GF-D8 (cell line): Measurements from ENCODE around the gene HOXA10.
A peak's percentile ranks its signal among the peaks of the same experiment; 100 is the strongest.

Experiments used
- DNase-seq: peaks from one replicate; lab custom pipeline; 2025; lab: John Stamatoyannopoulos, UW

HOXA10 gene

DNA sequence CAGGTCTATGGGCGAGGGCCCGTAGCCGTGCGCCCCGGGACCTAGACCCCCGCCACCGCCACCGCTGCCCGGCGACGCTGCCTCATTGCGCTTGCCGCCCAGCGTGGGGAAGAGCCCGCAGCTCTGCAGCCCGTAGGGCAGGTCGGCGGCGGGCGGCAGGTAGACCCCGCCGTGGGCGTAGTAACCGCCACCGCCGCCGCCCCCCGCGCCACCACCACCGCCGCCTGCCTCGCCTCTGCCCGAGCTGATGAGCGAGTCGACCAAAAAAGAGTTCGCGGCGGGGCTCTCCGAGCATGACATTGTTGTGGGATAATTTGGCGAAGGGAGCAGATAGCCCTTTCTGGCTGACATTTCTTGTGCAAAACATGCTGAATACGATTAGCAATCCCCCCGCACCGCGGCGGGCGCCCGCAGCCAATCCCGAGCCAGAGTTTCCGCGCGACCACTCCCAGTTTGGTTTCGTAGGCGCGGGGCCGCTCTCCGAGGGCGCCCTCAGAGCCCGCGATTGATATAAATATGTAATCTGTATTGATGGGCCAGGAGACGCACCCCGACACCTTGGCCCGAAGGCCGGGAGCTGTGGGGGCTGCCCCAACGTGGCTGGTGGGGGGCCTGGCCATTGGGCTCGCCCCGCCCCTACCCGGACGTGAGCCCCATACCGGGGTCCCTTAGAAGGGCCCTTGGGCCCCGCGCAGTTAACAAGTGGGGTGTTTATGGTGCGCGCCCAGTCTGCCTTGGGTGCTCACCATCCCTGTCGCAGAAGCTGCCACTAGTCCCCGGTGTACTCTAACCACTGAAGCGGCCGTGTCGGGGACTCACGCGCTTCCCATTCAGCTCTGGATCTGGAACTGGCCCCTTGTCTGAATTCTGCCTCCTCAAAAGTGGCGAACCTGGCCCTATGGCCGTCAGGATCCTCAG is at the start of gene HOXA10:
TSS of gene HOXA10 (minus strand) at position 365 of the 918 bp plus-strand sequence. CDS start at position 351, 14 bp downstream.
- DNase-seq, result peak; percentile 77

DNA sequence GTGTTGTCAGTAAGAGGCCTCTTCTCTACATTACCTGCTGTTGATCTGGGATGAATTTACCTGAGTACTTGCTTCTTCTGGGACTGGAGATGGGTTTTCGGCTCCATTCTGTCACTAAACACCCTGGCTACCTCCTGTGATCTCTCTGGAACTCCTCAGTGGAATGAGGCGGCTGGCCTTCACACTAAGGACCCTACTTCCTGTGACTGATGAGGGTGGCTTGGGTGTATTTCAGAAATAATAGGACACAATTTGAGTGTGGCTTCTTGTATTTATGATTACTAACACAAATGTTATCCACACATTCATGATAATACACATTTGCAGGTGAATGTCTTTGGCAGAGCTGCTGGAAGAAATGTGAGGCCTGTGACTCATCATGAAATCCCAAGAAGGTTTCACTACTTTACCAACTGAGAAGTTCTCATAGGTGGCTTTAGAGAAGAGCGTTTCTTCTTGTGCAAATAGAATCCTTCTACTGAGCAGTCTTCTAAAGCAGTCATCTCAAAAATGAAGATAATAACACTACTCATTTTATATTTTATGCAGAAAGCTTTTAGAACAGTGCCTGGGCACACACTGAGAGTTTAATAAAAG is 47.2 kb upstream of the HOXA10 start:
- DNase-seq, result no peak

DNA sequence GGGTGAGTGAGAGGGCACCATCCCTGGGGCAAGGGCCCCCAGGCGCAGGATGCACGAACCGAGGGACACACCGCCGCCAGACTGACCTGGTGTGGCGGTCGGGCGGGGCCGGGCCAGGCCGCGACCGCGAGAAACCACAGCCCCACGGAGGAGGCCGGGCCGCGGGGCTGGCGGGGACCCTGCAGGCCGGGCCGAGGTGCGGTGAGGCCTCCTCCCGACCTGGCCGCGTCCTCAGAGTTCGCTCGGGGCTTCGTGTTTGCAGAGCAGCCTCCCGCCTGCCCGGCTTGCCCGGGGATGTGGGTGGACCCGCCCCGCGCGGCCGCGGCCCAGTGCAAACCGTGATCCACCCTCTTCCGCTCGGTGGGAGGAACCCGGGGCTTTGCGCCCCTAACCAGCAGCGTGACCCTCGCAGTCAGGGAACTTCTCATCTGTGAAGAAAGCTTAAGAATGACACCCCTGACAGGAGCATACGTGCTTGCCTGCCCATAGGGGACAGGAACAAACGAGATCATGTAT is 46.4 kb upstream of the HOXA10 start:
- DNase-seq, result no peak

DNA sequence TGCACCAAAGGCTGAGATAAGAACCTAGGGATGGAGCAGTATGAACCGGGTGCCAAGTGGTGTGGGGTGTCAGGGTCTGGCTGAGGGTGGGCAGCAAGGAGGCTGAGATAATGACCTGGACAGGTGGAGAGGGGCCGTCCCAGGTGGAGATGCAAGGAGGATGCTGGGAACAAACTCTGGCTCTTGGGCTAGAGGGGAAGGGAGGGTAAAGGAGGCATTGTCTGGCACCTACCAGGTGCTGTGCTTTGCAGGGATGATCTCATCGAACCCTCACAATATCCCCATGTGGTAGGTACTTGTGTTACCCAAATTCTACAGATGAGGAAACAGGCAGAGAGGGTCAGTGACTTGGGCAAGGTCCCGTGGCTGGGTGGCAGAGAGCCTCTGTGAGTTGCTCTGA is 45.7 kb upstream of the HOXA10 start:
- no peak for DNase-seq

DNA sequence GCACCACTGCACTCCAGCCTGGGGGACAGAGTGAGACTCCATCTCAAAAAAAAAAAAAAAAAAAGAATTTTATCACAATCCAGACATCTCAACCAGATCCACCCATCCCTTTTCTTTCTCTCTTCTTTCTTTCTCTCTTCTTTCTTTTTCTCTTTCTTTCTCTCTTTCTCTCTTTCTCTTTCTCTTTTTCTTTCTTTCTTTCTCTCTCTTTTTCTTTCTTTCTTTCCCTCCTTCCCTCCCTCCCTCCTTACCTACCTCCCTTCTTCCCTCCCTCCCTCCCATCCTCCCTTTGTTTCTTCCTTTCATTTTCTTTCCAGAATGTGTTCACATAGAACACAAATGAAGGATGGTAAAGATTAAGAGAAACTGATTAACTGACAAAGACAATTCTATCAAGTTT is 43.8 kb upstream of the HOXA10 start:
- DNase-seq, result no peak

DNA sequence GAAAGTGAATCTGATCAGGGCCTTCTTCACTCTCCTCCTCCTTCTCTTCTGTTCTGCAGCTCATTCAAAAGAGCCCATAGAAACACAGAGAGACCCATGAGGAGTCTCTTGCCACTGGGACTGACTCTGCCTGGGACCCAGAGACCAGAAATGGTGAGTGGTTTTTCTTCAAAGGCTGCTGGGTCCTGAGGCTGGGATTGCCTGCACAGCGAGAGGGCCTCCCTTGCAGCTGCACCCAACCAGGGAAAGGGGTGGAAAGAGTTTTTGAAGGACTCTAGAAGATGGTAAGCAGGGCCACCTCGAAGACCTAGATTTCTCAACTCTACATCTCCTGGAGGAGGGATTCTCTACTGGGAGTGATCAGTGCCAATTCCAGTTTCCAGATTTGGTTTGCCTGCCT is 41.2 kb upstream of the HOXA10 start:
- no peak for DNase-seq

DNA sequence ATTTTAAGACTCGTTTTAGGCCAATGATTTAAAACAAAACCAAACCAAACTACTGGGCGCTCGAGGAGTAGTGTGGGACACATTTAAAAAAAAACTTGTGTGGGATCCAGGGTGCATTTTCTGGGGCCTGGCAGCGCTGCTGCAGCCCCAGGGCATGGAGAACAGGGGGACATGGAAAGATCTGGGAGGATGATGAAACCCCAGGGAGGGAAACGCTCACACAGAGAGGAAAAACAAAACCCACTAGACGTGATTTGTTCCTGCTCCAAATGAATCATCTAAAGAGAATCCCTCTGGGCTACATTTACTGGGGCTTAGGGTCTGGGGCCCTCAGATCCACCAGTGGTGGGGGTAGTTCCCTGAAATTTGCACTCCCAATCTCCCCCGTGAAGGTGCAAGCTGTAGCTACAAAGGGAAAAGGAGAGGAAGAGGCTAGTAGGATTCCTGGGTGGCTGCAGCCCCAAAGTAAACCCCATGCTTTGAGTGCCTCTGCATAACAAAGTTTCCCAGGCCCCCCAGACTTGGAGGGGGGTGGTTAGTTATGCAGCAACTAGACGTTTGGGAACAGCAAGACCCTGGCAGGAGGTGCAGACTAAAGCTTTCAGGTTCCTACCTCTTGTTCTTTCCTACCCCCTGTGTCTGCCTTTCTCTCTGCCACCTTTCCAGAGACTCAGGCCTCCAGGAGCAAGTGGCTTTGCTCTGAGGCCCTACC is 40.3 kb upstream of the HOXA10 start:
- no peak for DNase-seq

DNA sequence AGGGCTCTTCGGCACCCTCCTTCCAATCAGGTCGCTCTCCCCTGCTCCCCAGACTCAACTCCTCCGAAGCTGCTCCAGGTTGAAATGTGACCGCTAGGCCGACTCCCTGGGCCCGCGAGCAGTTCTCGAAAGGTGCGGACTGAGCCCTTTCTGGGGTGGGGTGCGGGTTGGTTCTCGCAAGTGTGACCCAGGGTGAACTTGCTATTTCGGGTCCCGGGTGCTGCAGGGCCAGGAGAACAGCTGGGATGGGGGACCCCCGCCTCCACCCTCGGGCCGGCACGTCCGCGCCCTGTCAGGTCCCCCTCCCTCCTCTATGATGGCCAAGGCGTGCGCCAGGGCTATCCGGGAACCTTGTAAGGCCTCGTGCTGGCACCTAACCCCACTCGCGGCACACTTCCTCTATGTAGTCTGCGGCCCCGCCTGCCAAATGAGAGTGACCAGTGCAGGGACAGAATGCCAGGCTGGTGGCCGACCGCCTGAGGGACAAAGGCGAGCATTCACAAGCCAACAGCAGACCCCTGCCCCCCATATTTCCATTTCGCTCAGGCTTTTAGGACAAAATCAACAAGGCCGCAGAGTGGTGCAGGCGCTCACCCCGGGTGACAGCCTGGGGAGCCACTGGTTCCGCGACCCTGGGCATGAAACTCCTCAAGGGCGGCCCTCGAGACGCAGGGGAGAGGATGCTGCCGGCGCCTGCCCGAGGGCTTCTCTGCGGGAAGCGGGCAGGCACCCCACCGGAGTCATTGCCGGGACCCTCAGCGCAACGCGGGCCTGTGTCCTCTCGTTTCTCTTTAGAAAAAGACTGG is 39.5 kb upstream of the HOXA10 start:
- DNase-seq, result no peak

DNA sequence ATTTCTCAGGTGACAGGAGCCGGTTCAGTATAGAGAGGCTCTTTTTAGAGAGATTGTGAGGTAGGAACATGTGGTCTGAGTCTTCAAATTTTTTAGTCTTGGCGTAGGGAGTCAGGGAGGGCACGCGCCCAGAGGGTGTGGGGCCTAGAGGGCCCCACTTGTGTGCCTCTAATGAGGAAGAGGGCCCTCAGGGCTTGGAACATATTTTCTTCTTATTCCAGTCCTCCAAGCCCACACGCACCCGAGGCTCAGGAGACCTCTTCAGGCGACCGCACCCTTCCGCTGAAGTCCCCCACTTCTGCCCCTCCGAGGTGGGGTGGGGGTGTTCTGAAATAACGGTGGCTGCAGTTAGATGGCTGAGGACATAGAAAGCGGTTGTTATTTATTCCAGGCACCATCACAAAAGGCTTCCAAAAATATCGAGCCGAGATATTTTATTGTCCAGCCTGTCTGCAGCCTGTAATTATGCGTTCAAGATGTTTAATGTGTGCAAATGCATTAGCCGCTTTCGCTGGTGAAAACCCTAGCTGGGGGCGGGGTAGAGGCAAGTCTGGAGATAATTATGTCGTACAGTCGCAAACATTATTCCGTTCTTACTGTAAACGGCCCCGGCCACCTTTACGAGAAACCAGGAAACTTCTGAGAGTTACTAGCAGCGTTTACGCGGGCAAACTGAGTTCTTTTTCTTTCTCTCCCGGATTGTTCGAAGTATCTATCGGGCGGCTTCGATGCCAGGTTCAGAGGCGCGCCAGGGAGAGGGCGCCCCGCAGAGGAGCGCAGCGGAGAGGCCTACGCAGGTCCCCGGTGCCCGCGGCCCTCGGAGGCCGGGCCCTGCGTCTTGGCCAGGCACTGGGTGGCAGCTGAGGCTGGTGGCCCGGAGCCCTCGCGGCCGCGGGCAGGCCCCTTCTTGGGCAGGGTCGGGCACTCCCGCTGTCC is 38.6 kb upstream of the HOXA10 start:
- DNase-seq, result no peak

DNA sequence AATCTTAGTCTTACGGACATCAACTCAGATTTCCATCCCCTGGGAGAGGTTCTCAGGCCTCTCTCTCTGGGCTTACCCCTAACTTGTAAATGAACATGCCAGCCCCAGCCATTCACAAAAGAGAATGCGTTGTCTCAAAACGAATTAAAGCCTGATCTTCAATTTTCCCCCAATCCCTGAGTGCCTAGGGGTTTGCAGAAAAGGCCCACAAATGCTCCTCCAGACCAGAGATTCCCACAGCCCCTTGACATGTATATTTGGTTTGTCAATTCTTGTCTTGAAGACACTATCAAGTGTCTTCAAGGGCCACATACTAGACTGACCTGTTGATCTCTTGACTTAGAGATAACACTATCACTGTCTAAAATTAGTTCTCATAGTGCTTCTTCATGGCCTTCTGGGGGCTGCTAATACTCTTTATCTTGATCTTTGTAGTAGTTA is 37.7 kb upstream of the HOXA10 start:
- DNase-seq, result no peak

DNA sequence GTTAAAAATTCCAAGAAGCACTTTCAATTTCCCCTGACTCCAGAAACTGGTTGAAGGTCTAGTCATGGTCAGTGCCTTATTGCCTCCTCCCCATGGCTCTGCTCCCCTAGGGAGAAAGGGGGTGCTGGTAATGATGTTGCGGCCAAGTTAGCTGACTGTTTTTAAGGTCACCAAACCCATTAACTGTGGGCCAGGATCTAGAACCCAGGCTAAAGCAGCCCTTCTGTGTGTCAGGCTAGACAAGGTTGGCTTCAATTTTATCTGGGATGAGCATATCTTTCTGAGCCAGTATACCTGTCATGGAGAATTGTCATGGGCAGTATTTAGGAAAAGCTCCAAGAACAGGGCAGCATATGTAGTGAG is 36.9 kb upstream of the HOXA10 start:
- no peak for DNase-seq

DNA sequence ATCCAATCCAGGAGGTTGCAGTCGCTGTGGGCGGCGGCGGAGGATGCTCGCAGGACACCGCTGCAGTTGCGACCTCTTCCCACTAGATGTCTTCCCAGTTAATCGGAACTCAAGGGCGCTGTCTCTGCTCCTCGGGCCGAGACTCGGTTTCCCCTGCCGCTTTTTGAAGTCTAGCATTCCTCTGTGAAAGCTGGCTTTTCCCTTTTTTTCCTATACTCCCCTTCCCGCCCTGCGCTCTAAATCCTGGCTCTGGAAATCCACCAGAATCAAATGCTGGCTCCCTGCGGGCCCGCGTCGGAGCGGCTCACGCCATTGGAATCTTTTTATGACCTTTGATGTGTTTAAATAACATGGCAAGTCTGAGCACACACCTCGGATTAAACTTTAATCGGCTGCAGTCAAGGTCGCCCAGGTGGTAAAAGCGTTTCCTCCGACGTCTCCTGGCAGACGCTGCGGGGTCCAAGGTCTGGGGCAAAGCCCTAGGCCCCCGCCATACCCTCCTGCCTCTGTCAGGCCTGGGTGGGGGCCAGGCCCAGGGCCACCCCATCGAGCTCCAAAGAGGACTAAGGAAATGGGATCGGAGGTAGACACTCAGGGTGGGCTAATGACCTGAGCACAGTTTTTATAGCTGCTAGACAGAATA is 36.4 kb upstream of the HOXA10 start:
- DNase-seq, result no peak

DNA sequence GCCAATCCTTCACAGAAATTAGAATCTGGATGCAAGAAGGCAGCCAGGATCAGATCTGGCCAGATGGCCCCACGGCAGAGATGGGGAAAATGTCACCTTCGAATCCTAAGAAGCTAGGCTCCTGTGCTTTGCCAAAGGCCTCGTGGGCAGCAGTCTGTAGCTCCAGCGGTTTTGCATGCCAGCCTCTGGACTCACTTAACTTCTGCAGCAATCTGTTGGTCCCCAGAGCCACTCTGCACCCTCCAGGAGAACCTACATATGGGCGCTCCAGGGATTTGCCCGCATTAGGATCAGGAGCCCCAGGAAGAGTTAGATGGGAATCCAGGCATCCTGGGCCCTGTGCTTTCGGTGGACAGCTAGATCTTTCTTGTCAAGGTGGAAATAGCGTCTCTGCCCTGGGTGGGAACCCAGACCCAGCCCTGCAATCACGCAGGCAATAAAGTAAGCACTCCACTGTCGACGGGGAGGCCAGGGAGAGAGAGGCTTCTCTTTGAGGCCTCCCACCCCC is 35.9 kb upstream of the HOXA10 start:
- DNase-seq, result no peak

DNA sequence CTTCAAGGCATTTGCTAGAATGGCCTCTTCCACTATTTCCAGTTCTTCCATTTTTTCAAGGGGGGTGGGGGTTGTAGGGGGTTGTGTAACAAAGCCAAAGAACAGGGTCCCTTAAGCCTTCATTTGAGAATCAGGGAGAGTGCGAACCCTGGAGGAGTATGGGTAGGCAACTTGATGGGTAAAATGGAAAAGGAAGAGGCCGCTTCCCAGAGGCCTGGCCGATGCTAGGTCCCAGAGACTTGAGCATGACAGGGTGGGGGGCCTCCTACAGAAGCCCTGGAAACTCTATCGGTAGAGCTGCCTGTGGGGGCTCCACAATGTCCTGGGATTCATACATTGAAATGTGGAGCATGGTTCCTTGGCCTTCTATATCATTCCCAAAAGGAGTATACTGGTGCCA is 34.9 kb upstream of the HOXA10 start:
- no peak for DNase-seq

DNA sequence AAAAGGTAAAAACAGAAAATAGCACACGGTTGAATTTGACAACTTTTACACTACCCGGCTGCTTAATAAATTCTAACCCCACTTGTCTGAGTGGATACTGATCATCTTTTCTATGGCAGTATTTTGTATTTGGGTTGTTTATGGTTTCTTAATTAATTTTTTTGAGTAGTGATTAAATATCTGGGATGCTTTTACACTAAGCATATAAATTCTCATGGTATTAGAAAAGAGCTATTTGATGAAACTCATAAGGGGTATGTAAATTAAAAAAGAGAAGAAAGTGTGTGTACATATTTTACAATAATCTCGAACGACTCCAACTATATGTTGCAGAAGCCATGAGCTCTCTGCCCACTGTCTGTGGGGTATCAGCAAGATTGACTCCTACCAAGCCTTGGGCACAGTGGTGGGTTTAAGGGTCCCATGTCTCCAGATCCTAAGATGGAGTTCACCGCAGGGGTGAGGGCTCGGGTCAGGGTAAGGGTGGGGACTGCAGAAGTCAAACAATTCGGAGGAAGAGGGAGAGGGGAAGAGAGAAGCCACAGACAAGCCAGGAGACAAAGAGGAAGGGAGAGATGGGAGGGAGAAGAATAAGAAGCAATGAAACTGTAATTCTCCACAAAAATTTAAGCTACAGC is 33.3 kb upstream of the HOXA10 start:
- no peak for DNase-seq

DNA sequence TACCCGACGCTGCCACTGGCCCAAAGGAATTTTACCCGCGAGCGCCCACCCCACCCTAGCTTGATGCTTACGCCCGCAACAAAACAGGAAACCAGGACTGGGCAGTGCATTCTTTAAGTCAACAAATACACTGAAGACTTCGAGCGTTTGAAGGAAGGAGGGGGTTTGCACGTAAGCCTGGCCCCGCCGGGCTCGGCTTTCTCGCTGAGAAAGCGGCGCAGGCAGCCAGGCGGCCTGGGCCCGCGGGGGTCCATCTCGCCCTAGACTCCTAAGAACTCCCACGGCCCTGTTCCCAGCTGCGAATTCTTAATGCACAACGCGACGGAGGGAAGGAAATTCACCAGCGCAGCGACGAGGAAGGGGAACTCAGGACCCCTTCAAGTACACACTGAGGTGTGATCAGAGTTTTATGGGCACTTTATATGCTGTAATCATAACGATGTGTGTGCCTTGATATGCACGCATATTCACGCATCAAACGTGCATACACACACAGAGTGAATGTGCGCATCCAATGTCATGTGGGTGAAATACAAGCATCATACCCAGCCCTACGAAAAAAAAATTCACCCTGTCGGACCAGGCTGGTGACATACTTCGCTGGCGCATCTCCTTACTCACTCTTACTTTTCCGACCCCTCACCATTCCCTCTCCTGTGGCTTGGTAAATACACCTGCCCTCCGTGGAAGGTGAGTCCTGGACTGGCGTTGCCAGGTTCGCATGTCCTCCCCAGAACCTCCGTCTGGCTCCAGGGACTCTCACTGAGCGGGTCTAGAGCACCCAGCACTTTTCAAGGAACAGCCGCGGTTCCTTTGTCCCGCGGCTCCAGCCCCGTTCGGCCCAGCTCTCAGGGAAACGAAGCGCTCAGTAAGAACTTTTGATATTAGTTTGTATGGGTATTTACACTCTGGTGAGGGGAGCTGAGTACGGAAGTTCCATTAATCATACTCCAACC is 31.5 kb upstream of the HOXA10 start:
- no peak for DNase-seq

DNA sequence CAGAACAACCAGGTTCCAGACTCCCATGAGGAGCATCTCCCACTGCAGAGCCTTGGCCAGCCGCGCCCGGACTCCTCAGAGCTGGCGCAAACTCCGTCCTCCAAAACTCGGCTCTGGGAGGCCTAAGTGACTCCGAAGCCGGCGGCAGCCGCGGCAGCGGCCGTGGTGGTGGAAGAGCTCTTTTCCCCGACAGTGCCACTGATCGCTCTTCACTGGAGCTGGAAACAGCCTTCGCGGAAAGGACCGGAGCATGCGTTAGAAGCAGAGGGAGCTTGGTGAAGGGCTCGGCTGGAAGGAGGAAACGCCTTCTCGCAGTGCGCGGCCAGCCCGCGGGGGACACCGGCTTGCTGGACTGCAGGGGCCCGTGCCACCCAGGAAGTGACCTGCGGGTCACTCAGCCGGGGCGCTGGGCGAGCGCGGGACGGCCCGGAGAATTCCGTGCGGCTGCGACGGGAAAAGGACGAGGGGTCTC is 30.8 kb upstream of the HOXA10 start:
- DNase-seq, result no peak

DNA sequence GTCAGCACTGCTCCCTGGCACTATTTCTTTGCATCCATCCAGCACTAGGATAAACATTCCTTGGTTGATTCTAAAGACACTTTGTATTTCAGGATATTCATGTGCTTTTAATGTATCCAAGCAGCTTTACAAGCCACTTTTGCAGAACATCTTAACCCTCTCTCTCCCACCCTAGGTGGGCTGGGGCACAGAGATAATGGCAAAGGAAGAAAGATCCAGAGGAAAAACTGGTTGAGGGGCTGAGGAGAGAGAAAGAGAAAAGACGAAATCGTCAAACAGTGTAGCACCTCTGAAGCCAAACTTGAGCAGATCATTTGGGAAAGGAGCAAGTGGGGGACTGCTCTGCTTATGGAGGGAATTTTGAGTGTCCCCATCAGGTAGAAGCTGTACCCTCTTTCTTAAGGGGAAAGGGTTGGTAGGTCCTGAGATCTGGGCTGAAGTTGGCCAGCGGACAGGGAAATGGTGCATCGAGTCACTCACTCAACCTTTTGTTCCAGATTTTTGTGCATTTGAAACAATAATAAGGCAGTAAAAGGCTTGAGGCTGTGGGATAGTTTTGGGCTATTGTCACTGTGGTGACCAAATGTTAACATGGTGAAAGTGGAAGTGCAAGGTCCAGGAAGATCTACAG is 30.0 kb upstream of the HOXA10 start:
- DNase-seq, result no peak
